Stimulated activated CD4-positive, alpha-beta T cell treated with anti-CD3 and anti-CD28 coated beads, TNF-alpha, amount 100 ng/mL, for 24 hours (primary cell): ENCODE data around the gene CCT8L2.
"Not testable (repeated sequence)": the region's sequence is repeated elsewhere in the genome, so short reads cannot be mapped to it uniquely, and the experiment has no call there.

Experiments used
- DNase-seq, 3 experiments: peaks; one replicate each; pipeline ENCODE4 v3.0.0-alpha.2; 2020; ENCODE audit warnings: low read depth in 3 of 3

Gene CCT8L2

DNA sequence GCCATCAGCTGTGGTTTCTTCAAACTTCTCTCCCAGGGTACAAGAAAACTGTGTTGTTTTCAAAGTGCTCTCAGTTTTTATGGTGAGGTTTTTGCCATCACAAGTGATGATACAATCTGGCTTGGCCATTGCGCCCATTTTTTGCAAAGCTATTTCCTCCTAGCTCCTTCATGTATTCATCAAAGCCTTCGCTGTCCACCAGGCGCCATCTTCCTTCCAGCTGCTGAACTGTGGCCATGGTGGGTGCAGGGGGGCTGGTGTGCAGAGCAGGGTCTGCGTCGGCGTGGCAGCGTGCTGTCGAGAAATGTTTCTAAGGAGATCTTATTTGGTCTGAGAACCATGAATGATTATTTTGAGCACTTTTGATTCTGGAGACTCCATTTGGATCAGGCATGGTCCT lies 2.6 kb upstream of the CCT8L2 start:
- DNase-seq = not testable (repeated sequence)

DNA sequence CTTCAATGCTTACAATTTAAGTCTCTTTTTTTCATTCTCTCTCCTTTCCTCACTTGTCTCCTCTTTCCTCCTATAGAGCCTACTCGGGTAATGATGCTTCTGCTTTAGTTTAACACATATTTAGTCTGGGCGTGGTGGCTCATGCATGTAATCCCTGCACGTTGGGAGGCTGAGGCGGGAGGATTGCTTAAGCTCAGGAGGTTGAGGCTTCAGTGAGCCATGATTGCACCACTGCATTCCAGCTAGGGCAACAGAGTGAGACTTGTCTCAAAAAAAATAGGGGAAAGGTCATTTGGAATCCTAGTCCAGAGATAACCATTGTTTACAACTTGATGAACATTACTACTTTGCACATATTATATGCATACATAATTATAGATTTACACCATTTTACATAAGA lies 1.4 kb upstream of the CCT8L2 start:
- no peak for DNase-seq

DNA sequence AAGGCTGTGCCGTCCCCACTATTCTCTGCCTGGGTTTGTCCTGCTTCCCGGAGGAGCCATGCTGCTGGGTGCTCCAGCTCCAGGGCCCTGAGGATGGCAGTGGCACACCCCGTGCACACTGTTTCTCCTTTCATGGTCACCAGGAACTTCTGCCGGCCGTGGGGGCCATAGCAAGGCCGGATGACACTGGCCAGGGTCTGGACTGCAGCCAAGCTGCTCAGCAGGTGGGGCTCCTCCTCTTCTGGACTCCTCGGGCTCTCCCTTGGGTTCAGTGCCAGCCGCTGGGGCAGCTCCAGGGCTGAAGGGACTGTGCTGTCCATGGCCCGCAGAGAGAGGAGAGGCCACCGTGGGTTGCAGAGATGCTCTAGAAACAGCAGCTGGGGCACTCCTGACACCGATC lies 379 bp downstream of the CCT8L2 start:
- DNase-seq = not testable (repeated sequence)

DNA sequence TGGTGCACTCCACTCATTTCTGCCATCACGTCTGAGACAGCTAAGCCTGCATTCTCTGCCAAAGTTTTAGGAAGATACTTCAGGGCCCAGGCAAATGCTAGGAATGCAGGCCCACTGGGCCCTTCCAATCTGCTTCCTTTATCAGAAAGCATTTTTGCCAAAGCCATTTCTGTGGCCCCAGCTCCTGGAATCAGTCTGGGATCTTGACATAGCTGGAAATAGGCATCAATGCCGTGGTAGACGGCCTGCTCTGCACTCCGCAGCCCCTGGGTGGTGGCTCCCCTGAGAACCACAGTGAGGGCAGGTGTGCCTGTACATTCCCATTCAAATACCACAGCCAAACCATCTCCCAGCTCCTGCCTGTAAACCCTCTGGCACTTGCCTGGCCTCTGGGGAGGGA lies 1.5 kb downstream of the CCT8L2 start:
- not testable (repeated sequence) for DNase-seq

DNA sequence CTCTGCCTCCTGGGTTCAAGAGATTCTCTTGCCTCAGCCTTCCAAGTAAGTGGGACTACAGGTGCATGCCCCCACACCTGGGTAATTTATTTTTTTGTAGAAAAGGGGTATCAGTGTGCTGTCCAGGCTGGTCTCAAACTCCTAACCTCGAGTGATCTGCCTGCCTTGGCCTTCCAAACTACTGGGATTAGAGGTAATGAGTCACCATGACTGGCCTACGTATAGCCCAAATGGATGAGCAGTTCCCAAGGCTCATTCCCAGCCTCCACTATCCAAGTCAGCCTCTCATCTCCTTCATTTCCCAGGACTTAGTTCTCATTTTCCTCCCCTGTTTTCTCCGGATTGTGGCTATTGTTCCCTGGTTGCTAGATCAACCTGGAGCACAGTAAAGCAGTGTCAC lies 5.6 kb downstream of the CCT8L2 start:
- DNase-seq = no peak

DNA sequence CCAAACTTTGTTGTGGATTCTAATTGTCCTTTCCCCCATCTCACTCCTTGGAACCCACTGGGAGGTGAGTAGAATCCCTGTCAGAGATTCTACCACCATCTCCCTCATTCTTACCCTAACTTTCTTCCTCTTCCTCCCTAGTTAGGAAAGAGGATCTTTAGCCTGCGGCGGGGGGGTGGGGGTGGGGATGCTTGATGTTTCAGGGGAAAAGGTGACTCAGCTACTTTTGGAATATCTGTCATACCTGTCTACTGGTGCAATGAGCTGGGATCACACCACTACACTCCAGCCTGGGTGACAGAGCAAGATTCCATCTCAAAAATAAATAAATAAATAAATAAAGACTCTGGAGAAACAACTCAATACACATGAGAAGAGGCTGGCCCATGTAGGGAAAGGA lies 6.4 kb downstream of the CCT8L2 start:
- no peak for DNase-seq

DNA sequence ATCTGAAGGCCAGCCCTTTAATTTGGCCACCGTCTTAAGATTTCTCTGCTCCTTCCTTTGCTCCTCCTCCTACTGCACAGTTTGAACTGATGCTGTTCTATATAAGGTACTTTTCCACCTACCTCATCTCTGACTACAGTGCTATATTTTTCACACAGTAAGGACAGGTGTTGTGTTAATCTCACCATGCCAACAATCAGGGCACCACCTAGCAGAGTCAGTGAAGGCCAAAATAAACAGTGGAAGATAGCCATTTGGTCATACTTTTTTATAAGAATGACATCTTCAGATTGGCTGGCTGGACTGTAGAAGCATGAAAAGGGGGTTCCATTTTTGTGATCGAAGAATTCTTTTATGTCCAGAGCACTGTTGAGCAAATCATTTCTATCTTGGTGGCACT lies 11.7 kb downstream of the CCT8L2 start:
- DNase-seq = not testable (repeated sequence)

DNA sequence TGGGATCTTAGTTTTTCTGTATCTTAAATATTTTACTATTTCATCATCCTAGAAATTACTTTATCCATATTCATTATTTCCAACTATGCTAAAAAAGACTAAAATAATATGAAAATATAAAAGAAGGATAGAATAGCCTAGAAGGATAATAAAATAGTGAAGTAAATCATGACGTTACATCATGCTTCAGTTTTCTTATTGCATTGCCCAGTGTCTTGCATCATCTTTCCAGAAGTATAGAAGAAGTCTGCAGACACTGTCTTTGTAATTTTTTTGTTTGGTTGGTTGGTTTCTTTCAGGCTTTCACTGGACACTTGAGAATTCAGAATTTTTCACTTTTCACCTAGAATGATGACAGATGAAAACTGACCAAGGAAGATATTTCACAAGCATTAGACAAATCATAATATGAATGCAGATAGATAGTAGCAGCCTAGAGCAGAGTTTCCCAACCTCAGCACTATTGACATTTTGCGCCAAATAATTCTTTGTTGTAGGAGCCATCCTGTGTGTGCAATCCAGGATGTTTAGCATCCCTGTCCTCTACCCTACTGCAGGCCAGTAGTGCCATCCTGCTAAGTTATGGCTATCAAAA lies 23.3 kb downstream of the CCT8L2 start:
- DNase-seq = not testable (repeated sequence)

DNA sequence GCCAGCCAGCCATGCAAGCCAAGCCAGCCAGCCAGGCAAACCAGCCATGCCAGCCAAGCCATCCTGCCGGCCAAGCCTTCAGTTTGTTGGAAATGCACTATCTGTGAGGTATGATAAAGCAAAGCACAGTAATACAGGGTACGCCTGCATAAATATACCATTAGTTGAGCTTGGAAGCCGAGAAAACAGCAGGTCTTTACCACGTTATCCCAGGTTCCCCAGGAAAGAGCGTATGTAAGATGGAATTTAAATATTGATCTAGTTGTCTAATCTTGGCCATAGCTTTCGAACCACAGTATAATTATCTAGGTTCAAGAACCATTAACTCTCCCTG lies 24.2 kb downstream of the CCT8L2 start:
- no peak for DNase-seq

DNA sequence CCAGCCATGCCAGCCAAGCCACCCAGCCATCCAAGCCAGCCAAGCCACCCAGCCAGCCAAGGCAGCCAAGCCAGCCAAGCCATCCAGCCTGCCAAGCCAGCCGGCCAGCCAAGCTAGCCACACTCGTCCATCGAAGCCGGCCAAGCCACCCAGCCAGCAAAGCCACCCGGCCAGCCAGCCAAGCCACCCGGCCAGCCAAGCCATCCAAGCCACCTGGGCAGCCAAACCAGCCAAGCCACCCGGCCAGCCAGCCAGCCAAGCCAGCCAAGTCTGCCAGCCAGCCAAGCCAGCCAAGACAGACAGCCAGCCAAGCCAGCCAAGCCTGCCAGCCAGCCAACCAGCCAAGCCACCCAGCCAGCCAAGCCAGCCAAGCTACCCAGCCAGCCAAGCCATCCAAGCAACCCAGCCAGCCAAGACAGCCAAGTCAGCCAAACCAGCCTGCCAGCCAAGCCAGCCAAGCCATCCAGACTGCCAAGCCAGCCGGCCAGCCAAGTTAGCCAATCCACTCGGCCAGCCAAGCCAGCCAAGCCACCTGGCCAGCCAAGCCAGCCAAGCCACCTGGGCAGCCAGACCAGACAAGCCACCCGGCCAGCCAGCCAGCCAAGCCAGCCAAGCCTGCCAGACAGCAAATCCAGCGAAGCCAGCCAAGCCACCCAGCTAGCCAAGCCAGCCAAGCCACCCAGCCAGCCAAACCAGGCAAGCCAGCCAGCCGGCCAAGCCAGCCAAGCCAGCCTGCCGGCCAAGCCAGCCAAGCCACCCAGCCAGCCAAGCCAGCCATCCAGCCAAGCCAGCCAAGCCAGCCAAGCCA lies 24.8 kb downstream of the CCT8L2 start:
- DNase-seq = not testable (repeated sequence)

DNA sequence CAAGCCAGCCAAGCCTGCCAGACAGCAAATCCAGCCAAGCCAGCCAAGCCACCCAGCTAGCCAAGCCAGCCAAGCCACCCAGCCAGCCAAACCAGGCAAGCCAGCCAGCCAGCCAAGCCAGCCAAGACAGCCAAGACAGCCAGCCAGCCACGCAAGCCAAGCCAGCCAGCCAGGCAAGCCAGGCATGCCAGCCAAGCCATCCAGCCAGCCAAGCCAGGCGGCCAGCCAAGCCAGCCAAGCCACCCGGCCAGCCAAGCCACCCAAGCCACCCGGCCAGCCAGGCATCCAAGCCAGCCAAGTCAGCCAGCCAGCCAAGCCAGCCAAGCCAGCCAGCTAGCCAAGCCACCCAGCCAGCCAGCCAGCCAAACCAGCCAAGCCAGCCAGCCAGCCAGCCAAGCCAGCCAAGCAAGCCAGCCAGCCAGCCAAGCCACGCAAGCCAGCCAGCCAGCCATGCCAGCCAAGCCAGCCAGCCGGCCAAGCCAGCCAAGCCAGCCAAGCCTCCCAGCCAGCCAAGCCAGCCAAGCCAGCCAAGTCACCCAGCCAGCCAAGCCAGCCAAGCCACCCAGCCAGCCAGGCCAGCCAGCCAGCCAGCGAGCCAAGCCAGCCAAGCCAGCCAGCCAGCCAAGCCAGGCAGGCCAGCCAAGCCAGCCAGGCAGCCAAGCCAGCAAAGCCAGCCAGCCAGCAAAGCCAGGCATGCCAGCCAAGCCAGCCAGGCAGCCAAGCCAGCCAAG lies 26.0 kb downstream of the CCT8L2 start:
- DNase-seq = not testable (repeated sequence)

DNA sequence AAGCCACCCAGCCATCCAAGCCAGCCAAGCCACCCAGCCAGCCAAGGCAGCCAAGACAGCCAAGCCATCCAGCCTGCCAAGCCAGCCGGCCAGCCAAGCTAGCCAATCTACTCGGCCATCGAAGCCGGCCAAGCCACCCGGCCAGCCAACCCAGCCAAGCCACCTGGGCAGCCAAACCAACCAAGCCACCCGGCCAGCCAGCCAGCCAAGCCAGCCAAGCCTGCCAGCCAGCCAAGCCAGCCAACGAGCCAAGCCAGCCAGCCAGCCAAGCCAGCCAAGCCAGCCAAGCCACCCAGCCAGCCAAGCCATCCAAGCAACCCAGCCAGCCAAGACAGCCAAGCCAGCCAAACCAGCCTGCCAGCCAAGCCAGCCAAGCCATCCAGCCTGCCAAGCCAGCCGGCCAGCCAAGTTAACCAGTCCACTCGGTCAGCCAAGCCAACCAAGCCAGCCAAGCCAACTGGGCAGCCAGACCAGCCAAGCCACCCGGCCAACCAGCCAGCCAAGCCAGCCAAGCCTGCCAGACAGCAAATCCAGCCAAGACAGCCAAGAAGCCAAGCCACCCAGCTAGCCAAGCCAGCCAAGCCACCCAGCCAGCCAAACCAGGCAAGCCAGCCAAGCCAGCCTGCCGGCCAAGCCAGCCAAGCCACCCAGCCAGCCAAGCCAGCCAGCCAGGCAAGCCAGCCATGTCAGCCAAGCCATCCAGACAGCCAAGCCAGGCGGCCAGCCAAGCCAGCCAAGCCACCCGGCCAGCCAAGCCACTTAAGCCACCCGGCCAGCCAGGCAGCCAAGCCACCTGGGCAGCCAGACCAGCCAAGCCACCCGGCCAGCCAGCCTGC lies 26.8 kb downstream of the CCT8L2 start:
- not testable (repeated sequence) for DNase-seq

DNA sequence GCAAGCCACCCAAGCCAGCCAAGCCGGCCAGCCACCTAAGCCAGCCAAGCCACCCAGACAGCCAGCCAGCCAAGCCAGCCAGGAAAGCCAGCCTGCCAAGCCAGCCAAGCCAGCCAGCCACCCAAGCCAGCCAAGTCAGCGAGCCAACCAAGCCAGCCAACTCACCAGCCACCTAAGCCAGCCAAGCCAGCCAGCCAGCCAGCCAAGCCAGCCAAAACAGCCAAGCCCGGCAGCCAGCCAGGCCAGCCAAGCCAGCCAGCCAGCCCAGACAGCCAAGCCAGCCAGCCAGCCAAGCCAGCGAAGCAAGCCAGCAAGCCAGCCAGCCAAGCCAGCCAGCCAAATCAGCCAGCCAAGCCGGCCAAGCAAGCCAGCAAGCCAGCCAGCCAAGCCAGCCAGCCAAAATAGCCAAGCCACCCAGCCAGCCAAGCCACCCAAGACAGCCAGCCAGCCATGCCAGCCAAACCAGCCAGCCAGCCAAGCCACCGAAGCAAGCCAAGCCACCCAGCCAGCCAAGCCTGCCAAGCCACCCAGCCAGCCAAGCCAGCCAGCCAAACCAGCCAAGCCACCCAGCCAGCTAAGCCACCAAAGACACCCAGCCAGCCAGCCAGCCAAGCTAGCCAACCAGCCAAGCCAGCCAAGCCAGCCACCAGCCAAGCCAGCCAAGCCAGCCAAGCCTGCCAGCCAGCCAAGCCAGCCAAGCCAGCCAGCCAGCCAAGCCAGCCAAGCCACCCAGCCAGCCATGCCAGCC lies 27.6 kb downstream of the CCT8L2 start:
- DNase-seq = not testable (repeated sequence)

DNA sequence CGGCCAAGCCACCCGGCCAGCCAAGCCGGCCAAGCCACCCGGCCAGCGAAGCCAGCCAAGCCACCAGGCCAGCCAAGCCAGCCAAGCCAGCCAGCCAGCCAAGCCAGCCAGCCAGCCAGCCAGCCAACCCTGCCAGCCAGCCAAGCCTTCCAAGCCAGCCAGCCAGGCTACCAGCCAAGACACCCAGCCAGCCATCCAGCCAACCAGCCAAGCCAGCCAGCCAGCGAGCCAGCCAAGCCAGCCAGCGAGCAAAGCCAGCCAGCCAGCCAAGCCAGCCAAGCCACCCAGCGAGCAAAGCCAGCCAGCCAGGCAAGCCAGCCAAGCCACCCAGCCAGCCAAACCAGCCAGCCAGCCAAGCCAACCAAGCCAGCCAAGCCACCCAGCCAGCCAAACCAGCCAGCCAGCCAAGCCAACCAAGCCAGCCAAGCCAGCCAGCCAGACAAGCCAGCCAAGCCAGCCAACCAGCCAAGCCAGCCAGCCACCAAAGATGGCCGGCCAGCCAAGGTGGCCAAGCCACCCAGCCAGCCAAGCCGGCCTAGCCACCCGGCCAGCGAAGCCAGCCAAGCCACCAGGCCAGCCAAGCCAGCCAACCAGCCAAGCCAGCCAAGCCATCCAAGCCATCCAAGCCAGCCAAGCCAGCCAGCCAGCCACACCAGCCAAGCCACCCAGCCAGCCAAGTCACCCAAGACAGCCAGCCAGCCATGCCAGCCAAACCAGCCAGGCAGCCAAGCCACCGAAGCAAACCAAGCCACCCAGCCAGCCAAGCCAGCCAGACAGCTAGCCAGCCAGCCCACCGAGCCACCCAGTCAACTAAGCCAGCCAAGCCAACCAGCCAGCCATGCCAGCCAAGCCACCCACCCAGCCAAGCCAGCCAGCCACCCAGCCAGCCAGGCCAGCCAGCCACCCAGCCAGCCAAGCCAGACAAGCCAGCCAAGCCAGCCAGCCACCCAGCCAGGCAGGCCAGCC lies 28.8 kb downstream of the CCT8L2 start:
- no peak for DNase-seq

DNA sequence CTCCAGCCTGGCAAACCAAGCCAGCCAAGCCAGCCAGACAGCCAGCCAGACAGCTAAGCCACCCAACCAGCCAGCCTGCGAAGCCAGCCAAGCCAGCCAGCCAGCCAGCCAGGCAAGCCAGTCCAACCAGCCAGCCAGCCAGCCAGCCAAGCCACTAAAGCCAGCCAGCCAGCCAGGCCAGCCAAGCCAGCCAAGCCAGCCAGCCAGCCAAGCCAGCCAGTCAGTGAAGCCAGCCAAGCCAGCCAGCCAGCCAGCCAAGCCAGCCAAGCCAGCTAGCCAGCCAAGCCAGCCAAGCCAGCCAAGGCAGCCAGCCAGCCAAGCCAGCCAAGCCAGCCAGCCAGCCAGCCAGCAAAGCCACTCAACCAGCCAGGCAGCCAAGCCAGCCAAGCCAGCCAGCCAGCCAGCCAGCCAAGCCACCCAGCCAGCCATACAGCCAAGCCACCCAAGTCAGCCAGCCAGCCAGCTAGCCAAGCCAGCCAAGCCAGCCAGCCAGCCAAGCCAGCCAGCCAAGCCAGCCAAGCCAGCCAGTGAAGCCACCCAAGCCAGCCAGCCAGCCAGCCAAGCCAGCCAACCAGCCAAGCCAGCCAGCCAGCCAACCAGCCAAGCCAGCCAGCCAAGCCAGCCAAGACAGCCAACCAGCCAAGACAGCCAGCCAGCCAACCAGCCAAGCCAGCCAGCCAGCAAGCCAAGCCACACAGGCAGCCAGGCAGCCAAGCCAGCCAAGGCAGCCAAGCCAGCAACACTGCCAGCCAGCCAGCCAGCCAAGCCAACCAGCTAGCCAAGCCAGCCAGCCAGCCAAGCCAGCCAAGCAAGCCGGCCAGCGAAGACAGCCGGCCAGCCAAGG lies 29.7 kb downstream of the CCT8L2 start:
- DNase-seq = no peak

DNA sequence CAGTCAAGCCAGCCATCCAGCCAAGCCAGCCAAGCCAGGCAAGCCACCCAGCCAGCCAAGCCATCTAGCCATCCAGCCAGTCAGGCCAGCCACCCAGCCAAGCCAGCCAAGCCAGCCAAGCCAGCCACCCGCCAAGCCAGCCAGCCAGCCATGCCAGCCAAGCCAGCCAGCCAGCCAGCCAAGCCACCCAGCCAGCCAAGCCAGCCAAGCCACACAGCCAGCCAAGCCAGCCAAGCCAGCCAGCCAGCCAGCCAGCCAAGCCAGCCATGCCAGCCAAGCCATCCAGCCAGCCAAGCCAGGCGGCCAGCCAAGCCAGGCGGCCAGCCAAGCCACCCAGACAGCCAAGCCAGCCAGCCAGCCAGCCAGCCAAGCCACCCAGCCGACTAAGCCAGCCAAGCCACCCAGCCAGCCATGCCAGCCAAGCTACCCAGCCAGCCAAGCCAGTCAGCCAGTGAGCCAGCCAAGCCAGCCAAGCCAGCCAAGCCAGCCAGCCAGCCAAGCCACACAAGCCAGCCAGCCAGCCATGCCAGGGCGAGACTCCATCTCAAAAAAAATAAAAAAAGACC lies 31.4 kb downstream of the CCT8L2 start:
- DNase-seq = not testable (repeated sequence)

DNA sequence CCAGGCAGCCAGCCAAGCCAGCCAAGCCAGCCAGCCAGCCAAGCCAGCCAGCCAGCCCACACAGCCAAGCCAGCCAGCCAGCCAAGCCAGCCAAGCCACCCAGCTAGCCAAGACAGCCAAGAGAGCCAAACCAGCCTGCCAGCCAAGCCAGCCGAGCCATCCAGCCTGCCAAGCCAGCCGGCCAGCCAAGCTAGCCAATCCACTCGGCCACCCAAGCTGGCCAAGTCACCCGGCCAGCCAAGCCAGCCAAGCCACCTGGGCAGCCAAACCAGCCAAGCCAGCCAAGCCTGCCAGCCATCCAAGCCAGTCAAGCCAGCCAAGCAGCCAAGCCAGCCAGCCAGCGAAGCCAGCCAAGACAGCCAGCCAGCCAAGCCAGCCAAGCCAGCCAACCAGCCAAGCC lies 32.0 kb downstream of the CCT8L2 start:
- DNase-seq = not testable (repeated sequence)

DNA sequence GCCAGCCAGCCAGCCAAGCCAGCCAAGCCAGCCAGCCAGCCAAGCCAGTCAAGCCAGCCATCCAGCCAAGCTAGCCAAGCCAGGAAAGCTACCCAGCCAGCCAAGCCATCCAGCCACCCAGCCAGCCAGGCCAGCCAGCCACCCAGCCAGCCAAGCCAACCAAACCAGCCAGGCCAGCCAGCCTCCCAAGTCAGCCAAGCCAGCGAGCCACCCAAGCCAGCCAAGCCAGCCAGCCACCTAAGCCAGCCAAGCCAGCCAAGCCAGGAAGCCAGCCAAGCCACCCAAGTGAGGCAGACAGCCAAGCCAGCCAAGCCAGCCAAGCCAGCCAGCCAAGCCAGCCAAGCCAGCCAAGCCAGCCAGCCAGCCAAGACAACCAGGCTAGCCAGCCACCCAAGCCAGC lies 32.6 kb downstream of the CCT8L2 start:
- not testable (repeated sequence) for DNase-seq
